ENCODE results near the gene UNC13C.

UNC13C gene

GRCh38 chr15:54644796-54645195 lies 666.6 kb downstream of the UNC13C start:
- DNase-seq (ENCODE audit: low read depth), result no peak

- DNase-seq (ENCODE audit: low read depth), result no peak
Measured at GRCh38 chr15:54659646-54660045, 681.4 kb downstream of the UNC13C start.

- no peak for DNase-seq (ENCODE audit: low read depth)
Measured at GRCh38 chr15:54660356-54660755, 682.1 kb downstream of the UNC13C start.

GRCh38 chr15:54675241-54675640 lies 697.0 kb downstream of the UNC13C start:
- DNase-seq (ENCODE audit: low read depth), result no peak

- no peak for DNase-seq (ENCODE audit: low read depth)
Measured at GRCh38 chr15:54681584-54681983, 703.3 kb downstream of the UNC13C start.
